Tibial nerve (tissue), 4 donors: ENCODE data around the gene KRT86. TPM values are rescaled to one million over a fixed set of nuclear protein-coding genes. Genes with fewer than 3 reads are reported as not detected.
A peak's percentile ranks its signal among the peaks of the same experiment; 100 is the strongest.

Experiments used
- DNase-seq, 2 donors: peaks; one replicate each; pipeline ENCODE4 v3.0.0-alpha.2; 2019; ENCODE audit warnings: low spot score in 2 of 2
- H3K27ac ChIP-seq, 4 donors: fragments of 200-600 bp; sonication (generic) in 3 of 4; one replicate each; pipeline ENCODE4 v1.5.1; 2017 to 2019; ENCODE audit warnings: mild to moderate bottlenecking in 1 of 4
- H3K27me3 ChIP-seq, 2 donors: fragments of 200-600 bp; sonication (generic) in 1 of 2; one replicate each; pipeline versions ENCODE4 v1.5.1 to v1.6.0; 2017 to 2019
- H3K36me3 ChIP-seq, 3 donors: fragments of 200-600 bp; sonication (generic); one replicate each; pipeline ENCODE4 v1.5.1; 2018 to 2019
- H3K4me1 ChIP-seq, 4 donors: fragments of 200-600 bp; sonication (generic) in 3 of 4; one replicate each; pipeline ENCODE4 v1.5.1; 2017 to 2019
- H3K4me3 ChIP-seq, 4 donors: fragments of 200-600 bp; sonication (generic) in 3 of 4; one replicate each; pipeline ENCODE4 v1.5.1; 2017 to 2019; ENCODE audit warnings: mild to moderate bottlenecking in 1 of 4, moderate library complexity in 1 of 4
- H3K9me3 ChIP-seq, 4 donors: fragments of 200-600 bp; sonication (generic) in 3 of 4; one replicate each; pipeline ENCODE4 v1.5.1; 2017 to 2019
- CTCF ChIP-seq, 5 experiments: fragments of 200-600 bp in 3 of 5; fragments of 450-650 bp in 2 of 5; sonication (generic) in 3 of 5; IDR thresholded peaks; one replicate each; pipeline ENCODE4 v1.5.1; 2016 to 2019; ENCODE audit warnings: antibody characterized with exemption in 5 of 5, mild to moderate bottlenecking in 3 of 5, moderate library complexity in 2 of 5
- EP300 ChIP-seq, 2 donors: sonication (generic); formaldehyde crosslinking; IDR thresholded peaks; one replicate each; pipeline ENCODE4 v1.6.1; 2017; ENCODE audit warnings: antibody characterized with exemption in 2 of 2, mild to moderate bottlenecking in 1 of 2
- POLR2A ChIP-seq, 2 donors: fragments of 450-650 bp; IDR thresholded peaks; one replicate each; pipeline ENCODE4 v1.6.1; 2017; ENCODE audit warnings: antibody characterized with exemption in 2 of 2, mild to moderate bottlenecking in 2 of 2, moderate library complexity in 2 of 2
- WGBS, 2 donors: methylation state at CpG; one replicate each; pipeline ENCODE4 v1.1.5; 2018; 5-methylcytosine and 5-hydroxymethylcytosine counted together
- total RNA-seq, 4 donors: library from RNA; depleted of rRNA; stranded (reverse); fragments of >200 nt; gene quantifications; one replicate each; pipeline ENCODE4 v1.1.0, GENCODE V29; 2016

KRT86 gene
- total RNA-seq, 4 donors from 2014 or later: not detected

- DNase-seq: no peak
Measured at GRCh38 chr12:52306731-52307130, 32.3 kb downstream of the KRT86 start.

GRCh38 chr12:52307836-52308805 lies 33.7 kb downstream of the KRT86 start:
- DNase-seq: no peak
- peak overlapping the region; percentile 14 to 49 (median 25) for H3K4me3 ChIP-seq
- H3K27ac ChIP-seq: peak overlapping the region in 1 of 4 donors; percentile 22
- peaks cover 0 to 12% (median 7%) of the 10 kb centered on the region in 4 donors for H3K4me1 ChIP-seq
- TF ChIP-seq CTCF (IDR thresholded peaks at IDR 0.05) (peak in 4 of 5 experiments; percentile 8 to 43 (median 12)), POLR2A (IDR thresholded peaks at IDR 0.05) (no peak)
- H3K36me3 ChIP-seq: no peaks in the 10 kb centered on the region
- peaks cover 0 to 39% of the 10 kb centered on the region in 2 donors for H3K27me3 ChIP-seq
- WGBS, 2 donors: 9 to 12% methylated on average over 47 to 56 of the region's 71 CpGs
- H3K9me3 ChIP-seq: no peaks in the 10 kb centered on the region

More at GRCh38 chr12:52306731-52307130, 32.3 kb downstream of the KRT86 start:
- H3K4me1 ChIP-seq: peaks cover 0 to 12% (median 7%) of the 10 kb centered on the region in 4 donors
- no peak overlapping the region for H3K4me3 ChIP-seq
- H3K27ac ChIP-seq: no peak overlapping the region
- 89 to 92% methylated on average over 2 of the region's 2 CpGs for WGBS, 2 donors
- H3K36me3 ChIP-seq: no peaks in the 10 kb centered on the region
- H3K27me3 ChIP-seq: peaks cover 0 to 37% of the 10 kb centered on the region in 2 donors
- no peaks in the 10 kb centered on the region for H3K9me3 ChIP-seq
- no peak for TF ChIP-seq CTCF (IDR thresholded peaks at IDR 0.05)
- TF ChIP-seq EP300 (IDR thresholded peaks at IDR 0.05): no peak
- TF ChIP-seq POLR2A (IDR thresholded peaks at IDR 0.05): no peak

GRCh38 chr12:52308806-52309425 lies 34.5 kb downstream of the KRT86 start:
- no peak for DNase-seq
- Histone ChIP-seq H3K27me3 (peaks cover 0 to 39% of the 10 kb centered on the region in 2 donors), H3K4me3 (peak overlapping the region in 3 of 4 donors; percentile 17 to 49 (median 33)), H3K27ac (no peak overlapping the region), H3K36me3 (no peaks in the 10 kb centered on the region), H3K4me1 (peaks cover 0 to 12% (median 7%) of the 10 kb centered on the region in 4 donors), H3K9me3 (no peaks in the 10 kb centered on the region)
- 57 to 58% methylated on average over 15 of the region's 15 CpGs for WGBS, 2 donors
- TF ChIP-seq CTCF (IDR thresholded peaks at IDR 0.05) (no peak), EP300 (IDR thresholded peaks at IDR 0.05) (no peak), POLR2A (IDR thresholded peaks at IDR 0.05) (no peak)

- no peaks in the 10 kb centered on the region for H3K9me3 ChIP-seq
- peaks cover 0 to 39% of the 10 kb centered on the region in 2 donors for H3K27me3 ChIP-seq
- H3K27ac ChIP-seq: no peak overlapping the region
- DNase-seq: no peak
- H3K36me3 ChIP-seq: no peaks in the 10 kb centered on the region
- WGBS, 2 donors: 78 to 84% methylated on average over 5 of the region's 5 CpGs
- H3K4me1 ChIP-seq: peaks cover 0 to 12% (median 7%) of the 10 kb centered on the region in 4 donors
- TF ChIP-seq EP300 (IDR thresholded peaks at IDR 0.05): no peak
- TF ChIP-seq POLR2A (IDR thresholded peaks at IDR 0.05): no peak
- no peak for TF ChIP-seq CTCF (IDR thresholded peaks at IDR 0.05)
- H3K4me3 ChIP-seq: no peak overlapping the region
Measured at GRCh38 chr12:52310622-52311284, 36.3 kb downstream of the KRT86 start.
